Peyer's patch (tissue), 4 donors: Measurements from ENCODE around the gene IGF1R.

Experiments used
- CTCF ChIP-seq, 6 experiments: fragments of 450-650 bp in 4 of 6; fragments of 200-600 bp in 2 of 6; sonication (generic) in 1 of 6; IDR thresholded peaks; one replicate each; pipeline ENCODE4 v1.5.1; 2017 to 2019; ENCODE audit warnings: antibody characterized with exemption in 6 of 6, mild to moderate bottlenecking in 3 of 6, moderate library complexity in 1 of 6
- POLR2A ChIP-seq, 2 donors: fragments of 450-650 bp; IDR thresholded peaks; one replicate each; pipeline ENCODE4 v1.5.1; 2017; ENCODE audit warnings: antibody characterized with exemption in 2 of 2, mild to moderate bottlenecking in 2 of 2, moderate library complexity in 2 of 2

- TF ChIP-seq CTCF (IDR thresholded peaks at IDR 0.05) (no peak), POLR2A (IDR thresholded peaks at IDR 0.05) (no peak)
Observed at GRCh38 chr15:98898122-98898521, 249.8 kb downstream of the IGF1R start.
